ENCODE results near the gene TVP23C. TPM values are rescaled to one million over a fixed set of nuclear protein-coding genes. Genes with fewer than 3 reads are reported as not detected.

The TVP23C gene
- total and polyA plus RNA-seq, 2 of the 8 experiments (the other 6 are each of a cell fraction or from before 2014, with no cell fraction given) = 2.9 to 9.6 TPM

GRCh38 chr17:15508466-15508865 is 54.8 kb downstream of the TVP23C start:
- H3K36me3 ChIP-seq (ENCODE audit: control insufficient read depth in 2 of 4, insufficient read depth in 4 of 4, low read length in 3 of 4) = peaks cover 0 to 7% (median 0%) of the 10 kb centered on the region in 4 experiments; a peak in 2 of 8 replicates
- no peak overlapping the region for H2BK12ac ChIP-seq (ENCODE audit: low read depth, low read length)
- H3K18ac ChIP-seq (ENCODE audit: extremely low read depth, low read length) = no peak overlapping the region
- H3K9me3 ChIP-seq (ENCODE audit: insufficient read depth in 2 of 2, low read depth in 1 of 2, low read length in 1 of 2) = no peaks in the 10 kb centered on the region
- no peaks in the 10 kb centered on the region for H3K27me3 ChIP-seq (replicated peaks in 1 of 4; ENCODE audit: control insufficient read depth in 3 of 4, extremely low read depth in 1 of 4, insufficient read depth in 3 of 4, low read length in 3 of 4)
- no peak overlapping the region for H3K14ac ChIP-seq (ENCODE audit: insufficient read length)
- peaks cover under 1% of the 10 kb centered on the region; the same call in 1 of the 2 replicates for H3K79me1 ChIP-seq (ENCODE audit: low read depth, low read length)
- no peak overlapping the region for H2AFZ ChIP-seq (ENCODE audit: low read length)
- DNase-seq (ENCODE audit: low read depth in 1 of 2, low spot score in 2 of 2) (no peak), FAIRE-seq (no peak)
- no peak overlapping the region for H4K5ac ChIP-seq (ENCODE audit: insufficient read length, low read depth, low read length)
- TF ChIP-seq SRF (IDR thresholded peaks at IDR 0.05; ENCODE audit: low read depth, low read length) = no peak
- TF ChIP-seq RXRA (IDR thresholded peaks at IDR 0.05; ENCODE audit: insufficient read depth, low read depth, low read length) = no peak
- no peak for TF ChIP-seq CHD2 (IDR thresholded peaks at IDR 0.05; ENCODE audit: low read length)
- TF ChIP-seq SAP30 (IDR thresholded peaks at IDR 0.05; ENCODE audit: insufficient read depth, insufficient replicate concordance, low read length) = no peak
- no peak overlapping the region for H3K27ac ChIP-seq (ENCODE audit: low read depth, low read length)
- H2BK5ac ChIP-seq (ENCODE audit: low read depth, low read length) = no peak overlapping the region; the same call in 1 of the 2 replicates
- H4K91ac ChIP-seq (replicated peaks; ENCODE audit: insufficient read length, low read length) = no peak overlapping the region
- no peak overlapping the region for H3K56ac ChIP-seq (replicated peaks; ENCODE audit: insufficient read length, low read depth, low read length)
- H3K9ac ChIP-seq (replicated peaks in 1 of 4; ENCODE audit: extremely low read depth in 1 of 4, low read depth in 3 of 4, low read length in 3 of 4) = no peak overlapping the region
- no peaks in the 10 kb centered on the region for H3K23me2 ChIP-seq (ENCODE audit: low read depth, low read length)
- WGBS, 2 experiments (ENCODE audit: extremely low coverage in 1 of 2, insufficient coverage in 1 of 2, insufficient read length in 1 of 2, insufficient replicate concordance in 2 of 2, low coverage in 1 of 2, low lambda C conversion rate in 2 of 2, missing lambda C conversion rate in 1 of 2) = 89% methylated on average over 7 of the region's 7 CpGs; no CpG with 5 or more reads in 1 of the 2 experiments
- no peak overlapping the region for H2BK20ac ChIP-seq (ENCODE audit: low read length)
- ChIA-PET POLR2A (ENCODE audit: partially characterized antibody) (no interaction called here), CTCF (ENCODE audit: partially characterized antibody) (interaction anchor here (1.2 to 2.0 kb wide), 3 partner anchors 63 to 250 kb away, joined by 3 to 4 read pairs (median 3); no protein-coding TSS in a partner anchor)
- no peak overlapping the region for H3K4me2 ChIP-seq (ENCODE audit: insufficient read depth in 1 of 2, low read depth in 2 of 2, low read length in 2 of 2)
- H4K20me1 ChIP-seq (replicated peaks in 1 of 2; ENCODE audit: control insufficient read depth in 1 of 2, insufficient read depth in 2 of 2, low read length in 2 of 2) = no peaks in the 10 kb centered on the region
- H3K79me2 ChIP-seq (ENCODE audit: control insufficient read depth in 1 of 2, insufficient read depth in 2 of 2, low read length in 2 of 2) = no peaks in the 10 kb centered on the region
- no peak overlapping the region for H3K4ac ChIP-seq (replicated peaks; ENCODE audit: insufficient read length, low read depth, low read length)
- H4K8ac ChIP-seq (ENCODE audit: extremely low read depth, insufficient read depth, low read length) = no peak overlapping the region
- H3K23ac ChIP-seq (ENCODE audit: insufficient read length) = no peak overlapping the region
- no peak overlapping the region for H2BK120ac ChIP-seq (replicated peaks; ENCODE audit: low read depth, low read length)
- no peaks in the 10 kb centered on the region for H3K4me1 ChIP-seq (replicated peaks in 1 of 4; ENCODE audit: control insufficient read depth in 3 of 4, insufficient read depth in 4 of 4, low read length in 3 of 4)
- no peak overlapping the region for H2BK15ac ChIP-seq (ENCODE audit: low read length)
- no peak overlapping the region for H2AK5ac ChIP-seq (ENCODE audit: low read depth, low read length)
- no peak overlapping the region for H3K4me3 ChIP-seq (ENCODE audit: extremely low read depth in 1 of 4, insufficient read depth in 2 of 4, low read depth in 3 of 4, low read length in 4 of 4)
